Hematopoietic multipotent progenitor cell treated with erythropoietin and hydrocortisone succinate and interleukin-3 and kit ligand, for 8 days (in vitro differentiated cells): ENCODE data around the gene ILF3.

Source experiments
- DNase-seq: peaks from one replicate; pipeline ENCODE4 v3.0.0-alpha.2; 2015

ILF3 gene

GRCh38 chr19:10737722-10738121 is 83.6 kb downstream of the ILF3 start:
- DNase-seq: no peak

DNA sequence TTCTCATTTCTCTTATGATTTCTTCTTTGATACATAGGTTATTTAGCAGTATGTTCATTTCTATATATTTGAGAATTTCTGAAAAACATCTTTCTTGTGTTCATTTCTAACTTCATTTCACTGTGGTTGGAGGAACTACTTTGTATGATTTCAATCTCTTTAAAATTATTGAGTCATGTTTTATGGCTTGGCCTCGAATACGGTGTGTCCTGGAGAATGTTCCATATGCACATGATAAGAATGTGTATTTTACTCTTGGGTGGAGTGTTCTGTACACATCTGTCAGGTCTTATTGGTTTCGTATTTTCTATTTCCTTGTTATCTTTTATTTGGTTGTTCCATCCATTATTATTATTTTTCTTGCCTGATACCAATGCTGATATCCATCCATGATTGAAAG is 86.7 kb downstream of the ILF3 start:
- DNase-seq: peak; percentile 47
